IMR-90 (cell line): ENCODE measurements around the gene MINDY1. TPM values are rescaled to one million over a fixed set of nuclear protein-coding genes. Genes with fewer than 3 reads are reported as not detected.

ENCODE experiments used
- ATAC-seq: fragments of 200-7000 bp; cut with Tn5 transposase; 2 replicates; pipeline ENCODE4 v1.9.1; 2020; ENCODE audit warnings: low read depth, mild to moderate bottlenecking, moderate library complexity
- BruUV-seq: library from RNA; stranded (reverse); fragments of 400-500 nt; replicated peaks from 2 replicates; lab custom pipeline; 2021; lab: Mats Ljungman, UMichigan
- CTCF ChIA-PET: fragments of 300-600 bp; formaldehyde crosslinking; extraction: SDS; loops from one replicate; lab custom pipeline; 2021; ENCODE audit warnings: antibody characterized with exemption; lab: Yijun Ruan, JAX
- POLR2A ChIA-PET: fragments of 300-600 bp; sonication (Branson Sonifier 250); formaldehyde crosslinking; loops from one replicate; lab custom pipeline; 2022; ENCODE audit warnings: antibody characterized with exemption; ENCODE audit not compliant: unreplicated experiment; lab: Charles Lee
- DNase-seq: peaks from one replicate; pipeline ENCODE4 v3.0.0; 2013
- H2AFZ ChIP-seq: replicated peaks from 2 replicates; pipeline ENCODE3; 2013; ENCODE audit warnings: low read length, mild to moderate bottlenecking; ENCODE audit not compliant: poor library complexity
- H2AK5ac ChIP-seq: 2 replicates; pipeline ENCODE4 v1.6.1; 2013; ENCODE audit warnings: low read depth, low read length, inconsistent platforms
- H2AK9ac ChIP-seq: replicated peaks from 2 replicates; pipeline ENCODE3; 2013; ENCODE audit warnings: mild to moderate bottlenecking, low read depth, low read length, moderate library complexity; ENCODE audit not compliant: poor library complexity
- H2BK120ac ChIP-seq: 2 replicates; pipeline ENCODE4 v1.6.1; 2013; ENCODE audit warnings: low read depth, low read length, inconsistent platforms
- H2BK15ac ChIP-seq: 3 replicates; pipeline ENCODE4 v1.6.1; 2013; ENCODE audit warnings: low read depth, low read length, inconsistent platforms
- H2BK20ac ChIP-seq: 2 replicates; pipeline ENCODE4 v1.6.1; 2013; ENCODE audit warnings: low read depth, mild to moderate bottlenecking, inconsistent platforms, low read length, moderate library complexity
- H2BK5ac ChIP-seq: 2 replicates; pipeline ENCODE4 v1.6.1; 2013; ENCODE audit warnings: mild to moderate bottlenecking, low read depth, low read length, inconsistent platforms; ENCODE audit not compliant: poor library complexity, severe bottlenecking
- H3K14ac ChIP-seq: replicated peaks from 2 replicates; pipeline ENCODE4 v1.6.1; 2013; ENCODE audit warnings: low read depth, low read length, inconsistent platforms
- H3K18ac ChIP-seq: 2 replicates; pipeline ENCODE4 v1.6.1; 2013; ENCODE audit warnings: low read depth, low read length, control low read depth
- H3K23ac ChIP-seq: 2 replicates; pipeline ENCODE4 v1.6.1; 2013; ENCODE audit warnings: low read depth, low read length, inconsistent platforms
- H3K27ac ChIP-seq: 2 replicates; pipeline ENCODE4 v1.5.1; 2013; ENCODE audit warnings: mild to moderate bottlenecking, control low read depth, low read length; ENCODE audit not compliant: insufficient read depth
- H3K27me3 ChIP-seq: 2 replicates; pipeline ENCODE4 v1.6.1; 2013; ENCODE audit warnings: low read length; ENCODE audit not compliant: control insufficient read depth, insufficient read depth
- H3K36me3 ChIP-seq: 2 replicates; pipeline ENCODE4 v1.6.1; 2013; ENCODE audit warnings: low read length, mixed read lengths; ENCODE audit not compliant: control insufficient read depth, insufficient read depth
- H3K4ac ChIP-seq: 2 replicates; pipeline ENCODE4 v1.6.1; 2013; ENCODE audit warnings: low read depth, low read length, inconsistent platforms
- H3K4me1 ChIP-seq: 2 replicates; pipeline ENCODE4 v1.6.1; 2013; ENCODE audit warnings: low read length, mixed read lengths; ENCODE audit not compliant: control insufficient read depth, insufficient read depth
- H3K4me2 ChIP-seq: 2 replicates; pipeline ENCODE4 v1.6.1; 2013; ENCODE audit warnings: low read depth, mild to moderate bottlenecking, control low read depth, low read length, moderate library complexity
- H3K4me3 ChIP-seq: 2 replicates; pipeline ENCODE4 v1.5.1; 2013; ENCODE audit warnings: low read depth, mild to moderate bottlenecking, control low read depth, low read length, moderate library complexity; ENCODE audit not compliant: insufficient read depth
- H3K56ac ChIP-seq: 2 replicates; pipeline ENCODE4 v1.6.1; 2013; ENCODE audit warnings: low read length, inconsistent platforms; ENCODE audit not compliant: insufficient read depth; ENCODE audit errors: extremely low read depth
- H3K79me1 ChIP-seq, 2 experiments: 2 replicates each; pipeline ENCODE4 v1.6.1; 2013; ENCODE audit warnings: low read length in 2 of 2, inconsistent platforms in 1 of 2, low read depth in 1 of 2
- H3K9ac ChIP-seq: 2 replicates; pipeline ENCODE4 v1.6.1; 2013; ENCODE audit warnings: low read depth, low read length, control low read depth
- H3K9me1 ChIP-seq: 2 replicates; pipeline ENCODE4 v1.6.1; 2013; ENCODE audit warnings: low read length, inconsistent platforms; ENCODE audit not compliant: insufficient read depth
- H3K9me3 ChIP-seq: 2 replicates; pipeline ENCODE4 v1.6.1; 2013; ENCODE audit warnings: low read length; ENCODE audit not compliant: control insufficient read depth, insufficient read depth
- H4K20me1 ChIP-seq: 2 replicates; pipeline ENCODE4 v1.6.1; 2013; ENCODE audit warnings: low read length, inconsistent platforms; ENCODE audit not compliant: insufficient read depth
- H4K5ac ChIP-seq: 2 replicates; pipeline ENCODE4 v1.6.1; 2013; ENCODE audit warnings: mild to moderate bottlenecking, low read depth, low read length, control low read depth
- H4K8ac ChIP-seq, 2 experiments: 2 replicates each; pipeline ENCODE4 v1.6.1; 2013; ENCODE audit warnings: low read depth in 2 of 2, low read length in 2 of 2, control low read depth in 1 of 2, inconsistent platforms in 1 of 2
- H4K91ac ChIP-seq: 2 replicates; pipeline ENCODE4 v1.6.1; 2013; ENCODE audit warnings: low read depth, low read length, inconsistent platforms; ENCODE audit not compliant: insufficient read depth
- BHLHE40 ChIP-seq: fragments of 150-350 bp; IDR thresholded peaks from 2 replicates; pipeline ENCODE4 v1.6.1; 2016; ENCODE audit warnings: mild to moderate bottlenecking, low read depth, low read length
- CEBPB ChIP-seq: IDR thresholded peaks from 2 replicates; pipeline ENCODE4 v1.6.1; 2012; ENCODE audit warnings: low read depth, low read length, improper control_type of control experiment
- CHD1 ChIP-seq: IDR thresholded peaks from 2 replicates; pipeline ENCODE4 v1.6.1; 2012; ENCODE audit warnings: low read depth, low read length, improper control_type of control experiment
- FOS ChIP-seq: fragments of 150-350 bp; IDR thresholded peaks from 2 replicates; pipeline ENCODE4 v1.6.1; 2016; ENCODE audit warnings: low read depth, low read length
- MAFK ChIP-seq: IDR thresholded peaks from 2 replicates; pipeline ENCODE4 v1.6.1; 2012; ENCODE audit warnings: low read depth, low read length, improper control_type of control experiment
- MAZ ChIP-seq: IDR thresholded peaks from 2 replicates; pipeline ENCODE4 v1.6.1; 2012; ENCODE audit warnings: low read depth, mild to moderate bottlenecking, low read length, improper control_type of control experiment, moderate library complexity, borderline replicate concordance
- MXI1 ChIP-seq: IDR thresholded peaks from 2 replicates; pipeline ENCODE4 v1.6.1; 2012; ENCODE audit warnings: low read depth, mild to moderate bottlenecking, low read length, moderate library complexity, borderline replicate concordance
- NFE2L2 ChIP-seq: fragments of 150-350 bp; IDR thresholded peaks from 2 replicates; pipeline ENCODE4 v1.6.1; 2016; ENCODE audit warnings: low read depth, mild to moderate bottlenecking, low read length
- RAD21 ChIP-seq: IDR thresholded peaks from 2 replicates; pipeline ENCODE4 v1.6.1; 2012; ENCODE audit warnings: low read length, improper control_type of control experiment
- RCOR1 ChIP-seq: IDR thresholded peaks from 2 replicates; pipeline ENCODE4 v1.6.1; 2012; ENCODE audit warnings: mild to moderate bottlenecking, low read length, improper control_type of control experiment; ENCODE audit not compliant: insufficient replicate concordance
- RFX5 ChIP-seq: IDR thresholded peaks from 2 replicates; pipeline ENCODE4 v1.8.0; 2012; ENCODE audit warnings: low read depth, mild to moderate bottlenecking, low read length, moderate library complexity
- SMC3 ChIP-seq: fragments of 150-350 bp; IDR thresholded peaks from 2 replicates; pipeline ENCODE4 v1.6.1; 2016; ENCODE audit warnings: low read depth, mild to moderate bottlenecking, antibody characterized with exemption, low read length, moderate library complexity
- WGBS, 2 experiments: methylation state at CpG; one replicate each; pipeline versions ENCODE4 v1.1.5 to v1.1.7; 2013; ENCODE audit warnings: missing lambda C conversion rate in 2 of 2; ENCODE audit not compliant: insufficient read length in 1 of 2; ENCODE audit errors: extremely low coverage in 2 of 2; 5-methylcytosine and 5-hydroxymethylcytosine counted together
- dilution Hi-C: fragments of 300-500 bp; cut with HindIII; formaldehyde crosslinking; loops from one replicate; pipeline ENCODE4 v1.14.3; 2018; ENCODE audit warnings: low sequenced_read_pairs; ENCODE audit not compliant: unreplicated experiment
- in situ Hi-C: fragments of 300-500 bp; cut with MboI; formaldehyde crosslinking; loops from 3 replicates; pipeline ENCODE4 v1.14.3; 2019; ENCODE audit warnings: low sequenced_read_pairs, inconsistent platforms, mixed read lengths
- intact Hi-C: fragments of 100-400 bp; cut with micrococcal nuclease; formaldehyde crosslinking; loops from 2 replicates; pipeline ENCODE4 v1.10.0; 2022
- polyA plus RNA-seq, 3 experiments: library from polyadenylated mRNA; depleted of rRNA; stranded (reverse); fragments of >200 nt; gene quantifications; 2 replicates each; pipeline ENCODE4 v1.2.3, GENCODE V29; 2012; ENCODE audit warnings: low replicate concordance in 1 of 3
- total RNA-seq: library from RNA; depleted of rRNA; stranded (reverse); fragments of >200 nt; gene quantifications from 2 replicates; pipeline ENCODE4 v1.2.3, GENCODE V29; 2012
- TF ChIP-seq, protein P1 (sequence below): fragments of 150-350 bp; IDR thresholded peaks from 2 replicates; pipeline ENCODE4 v1.6.1; 2016; ENCODE audit warnings: low read depth, mild to moderate bottlenecking, low read length, moderate library complexity, borderline replicate concordance
- TF ChIP-seq, protein P2 (sequence below): conservative IDR thresholded peaks from 2 replicates; pipeline ENCODE4 v1.5.1; 2012; ENCODE audit warnings: mild to moderate bottlenecking, low read depth, low read length, improper control_type of control experiment

MINDY1 gene
- total and polyA plus RNA-seq, 2 of the 4 experiments (the other 2 are of a cell fraction), result 6.6 to 7.3 TPM

DNA sequence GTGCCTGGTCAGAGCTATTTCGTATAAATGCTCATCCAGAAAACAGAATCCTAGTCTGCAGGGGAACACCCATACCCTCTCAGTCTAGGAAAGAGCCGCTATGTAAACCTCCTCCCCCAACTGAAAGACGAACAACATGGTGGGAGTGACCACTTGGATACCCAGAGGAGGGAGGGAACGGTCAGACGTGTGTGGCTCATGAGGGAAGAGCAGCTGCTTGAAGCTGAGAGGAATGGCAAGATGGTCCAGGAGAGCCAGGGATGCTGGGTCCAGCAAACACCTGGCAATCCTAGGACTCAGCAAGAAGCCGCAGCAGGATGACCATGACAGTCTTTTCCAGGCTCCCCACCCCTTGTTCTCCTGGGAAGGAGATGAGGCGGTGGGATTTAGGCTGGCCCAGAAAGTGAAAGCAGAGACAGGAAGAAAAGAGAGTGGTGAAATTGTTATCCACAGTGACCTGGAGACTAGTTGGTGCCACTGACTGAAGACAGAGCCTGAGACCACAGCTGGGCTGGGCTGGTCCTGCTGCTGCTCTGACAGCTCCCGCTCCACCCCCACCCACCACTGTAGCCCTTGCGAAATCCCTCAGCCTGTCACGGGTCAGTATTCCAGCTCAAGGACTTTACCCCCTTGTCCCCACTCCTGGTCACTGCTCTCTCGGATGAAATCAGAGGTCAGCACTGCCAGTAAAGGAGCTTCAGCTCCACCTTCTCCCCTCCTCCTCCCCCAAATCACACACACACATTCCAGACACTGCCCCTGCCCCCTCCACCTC lies 35.7 kb downstream of the MINDY1 start:
- WGBS, 2 experiments, result no CpG with 5 or more reads among the region's 11 CpGs
- TF ChIP-seq BHLHE40 (peak; percentile 44; the same call in 1 of the 2 replicates), RAD21 (no peak), CHD1 (no peak), NFE2L2 (no peak), RCOR1 (no peak), MXI1 (peak; percentile 67; the same call in 1 of the 2 replicates), MAZ (peak; percentile 78; the same call in 1 of the 2 replicates), RFX5 (no peak), SMC3 (no peak), FOS (no peak), CEBPB (peak; percentile 97), MAFK (no peak)
- TF ChIP-seq, protein P1, sequence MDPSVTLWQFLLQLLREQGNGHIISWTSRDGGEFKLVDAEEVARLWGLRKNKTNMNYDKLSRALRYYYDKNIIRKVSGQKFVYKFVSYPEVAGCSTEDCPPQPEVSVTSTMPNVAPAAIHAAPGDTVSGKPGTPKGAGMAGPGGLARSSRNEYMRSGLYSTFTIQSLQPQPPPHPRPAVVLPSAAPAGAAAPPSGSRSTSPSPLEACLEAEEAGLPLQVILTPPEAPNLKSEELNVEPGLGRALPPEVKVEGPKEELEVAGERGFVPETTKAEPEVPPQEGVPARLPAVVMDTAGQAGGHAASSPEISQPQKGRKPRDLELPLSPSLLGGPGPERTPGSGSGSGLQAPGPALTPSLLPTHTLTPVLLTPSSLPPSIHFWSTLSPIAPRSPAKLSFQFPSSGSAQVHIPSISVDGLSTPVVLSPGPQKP, result no peak
- TF ChIP-seq, protein P2, sequence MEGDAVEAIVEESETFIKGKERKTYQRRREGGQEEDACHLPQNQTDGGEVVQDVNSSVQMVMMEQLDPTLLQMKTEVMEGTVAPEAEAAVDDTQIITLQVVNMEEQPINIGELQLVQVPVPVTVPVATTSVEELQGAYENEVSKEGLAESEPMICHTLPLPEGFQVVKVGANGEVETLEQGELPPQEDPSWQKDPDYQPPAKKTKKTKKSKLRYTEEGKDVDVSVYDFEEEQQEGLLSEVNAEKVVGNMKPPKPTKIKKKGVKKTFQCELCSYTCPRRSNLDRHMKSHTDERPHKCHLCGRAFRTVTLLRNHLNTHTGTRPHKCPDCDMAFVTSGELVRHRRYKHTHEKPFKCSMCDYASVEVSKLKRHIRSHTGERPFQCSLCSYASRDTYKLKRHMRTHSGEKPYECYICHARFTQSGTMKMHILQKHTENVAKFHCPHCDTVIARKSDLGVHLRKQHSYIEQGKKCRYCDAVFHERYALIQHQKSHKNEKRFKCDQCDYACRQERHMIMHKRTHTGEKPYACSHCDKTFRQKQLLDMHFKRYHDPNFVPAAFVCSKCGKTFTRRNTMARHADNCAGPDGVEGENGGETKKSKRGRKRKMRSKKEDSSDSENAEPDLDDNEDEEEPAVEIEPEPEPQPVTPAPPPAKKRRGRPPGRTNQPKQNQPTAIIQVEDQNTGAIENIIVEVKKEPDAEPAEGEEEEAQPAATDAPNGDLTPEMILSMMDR, result no peak

More for the DNA sequence above, 35.7 kb downstream of the MINDY1 start:
- Histone ChIP-seq H3K4me1 (peaks cover 31% of the 10 kb centered on the region), H3K27ac (peak overlapping the region; percentile 65), H4K8ac (0 out of 4 replicates have a peak overlapping the region, but pooled peaks of 1 of the 2 experiments have one; percentile 4), H4K91ac (0 out of 2 replicates have a peak overlapping the region, but pooled peaks have one; percentile 2), H3K9ac (0 out of 2 replicates have a peak overlapping the region, but pooled peaks have one; percentile 4), H3K4me3 (no peak overlapping the region), H3K14ac (peak overlapping the region; percentile 27; the same call in 1 of the 2 replicates), H3K9me1 (peaks cover 39% of the 10 kb centered on the region), H3K27me3 (no peaks in the 10 kb centered on the region), H3K9me3 (no peaks in the 10 kb centered on the region), H3K23ac (peak overlapping the region; percentile 34), H2AFZ (no peak overlapping the region), H3K4ac (peak overlapping the region; percentile 18; the same call in 1 of the 2 replicates), H4K20me1 (peaks cover 71% of the 10 kb centered on the region), H4K5ac (no peak overlapping the region), H2BK15ac (no peak overlapping the region), H2AK5ac (peak overlapping the region; percentile 27; the same call in 1 of the 2 replicates), H3K56ac (no peak overlapping the region), H3K18ac (peak overlapping the region; percentile 1; the same call in 1 of the 2 replicates), H3K36me3 (peaks cover 30% of the 10 kb centered on the region), H2BK20ac (no peak overlapping the region), H2BK120ac (no peak overlapping the region), H2AK9ac (peak overlapping the region; percentile 43), H3K4me2 (peak overlapping the region; percentile 96), H2BK5ac (peak overlapping the region; percentile 74), H3K79me1 (peaks cover 29 to 77% of the 10 kb centered on the region in 2 experiments)
- intact Hi-C loops (no loop called here), in situ Hi-C loops (loop anchor here (10.0 kb wide), 1 partner anchor 64 kb away; the partner anchor contains the start of gene BNIPL), dilution Hi-C loops (no loop called here)
- POLR2A ChIA-PET, result interaction anchor here (0.7 kb wide), 1 partner anchor 566 kb away, joined by 3 read pairs; no protein-coding TSS in a partner anchor
- BruUV-seq, result no TSS peak
- CTCF ChIA-PET, result interaction anchor here (0.5 kb wide), 1 partner anchor 57 kb away, joined by 7 read pairs; no protein-coding TSS in a partner anchor
- peak; percentile 62 for DNase-seq
- peak; percentile 13 for ATAC-seq
